Measurements from ENCODE around the gene TCF7L1. TPM values are rescaled to one million over a fixed set of nuclear protein-coding genes. Genes with fewer than 3 reads are reported as not detected.
A peak's percentile ranks its signal among the peaks of the same experiment; 100 is the strongest.
"Not testable (repeated sequence)": the region's sequence is repeated elsewhere in the genome, so short reads cannot be mapped to it uniquely, and the experiment has no call there.

Gene TCF7L1, protein sequence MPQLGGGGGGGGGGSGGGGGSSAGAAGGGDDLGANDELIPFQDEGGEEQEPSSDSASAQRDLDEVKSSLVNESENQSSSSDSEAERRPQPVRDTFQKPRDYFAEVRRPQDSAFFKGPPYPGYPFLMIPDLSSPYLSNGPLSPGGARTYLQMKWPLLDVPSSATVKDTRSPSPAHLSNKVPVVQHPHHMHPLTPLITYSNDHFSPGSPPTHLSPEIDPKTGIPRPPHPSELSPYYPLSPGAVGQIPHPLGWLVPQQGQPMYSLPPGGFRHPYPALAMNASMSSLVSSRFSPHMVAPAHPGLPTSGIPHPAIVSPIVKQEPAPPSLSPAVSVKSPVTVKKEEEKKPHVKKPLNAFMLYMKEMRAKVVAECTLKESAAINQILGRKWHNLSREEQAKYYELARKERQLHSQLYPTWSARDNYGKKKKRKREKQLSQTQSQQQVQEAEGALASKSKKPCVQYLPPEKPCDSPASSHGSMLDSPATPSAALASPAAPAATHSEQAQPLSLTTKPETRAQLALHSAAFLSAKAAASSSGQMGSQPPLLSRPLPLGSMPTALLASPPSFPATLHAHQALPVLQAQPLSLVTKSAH
- 15.5 TPM for total RNA-seq

DNA sequence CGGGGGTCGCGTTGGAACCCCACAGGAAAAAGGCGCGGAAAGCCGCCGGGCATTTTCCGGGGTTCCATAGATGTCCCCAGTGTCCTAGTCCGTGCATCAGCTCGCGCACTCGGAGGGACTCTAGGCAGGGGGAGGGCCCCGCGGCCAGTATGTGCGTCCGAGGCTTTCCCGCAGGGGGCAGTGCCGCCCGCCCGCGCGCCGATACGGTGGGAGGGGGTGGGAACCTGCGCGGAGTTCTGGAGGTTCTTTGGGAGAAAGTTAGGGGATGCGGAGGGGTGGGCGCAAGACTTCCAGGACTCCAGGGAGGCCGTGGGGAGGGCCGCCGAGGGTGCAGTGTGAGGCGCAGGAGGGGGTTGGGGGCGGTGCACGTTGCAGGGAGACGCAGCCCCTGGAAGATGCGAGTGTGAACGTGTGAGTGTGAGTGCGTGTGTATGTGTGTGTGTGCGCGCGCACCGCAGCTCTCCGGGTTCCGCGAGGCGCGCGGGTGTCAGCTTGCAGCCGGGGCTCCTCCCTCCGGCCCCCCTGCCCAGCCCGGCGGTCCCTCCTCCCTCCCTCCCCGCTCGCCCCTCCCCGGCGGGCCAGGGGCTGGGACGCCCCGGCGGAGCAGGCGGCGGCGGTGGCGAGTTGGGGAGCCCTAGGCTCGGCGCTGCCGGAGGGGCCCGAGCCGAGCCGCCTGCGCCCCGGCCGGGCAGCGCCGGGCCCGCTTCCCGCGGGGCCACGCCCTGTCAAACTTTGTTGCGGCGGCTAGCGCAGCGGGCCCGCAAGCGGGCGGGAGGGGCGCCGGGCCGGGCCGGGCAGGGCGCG, at the start of gene TCF7L1:
Gene TCF7L1 (plus strand): TSS at position 559 of the 804 bp plus-strand sequence. CDS start 293 bp downstream, outside the sequence.
- DNase-seq (ENCODE audit: low spot score) = peak; percentile 78

DNA sequence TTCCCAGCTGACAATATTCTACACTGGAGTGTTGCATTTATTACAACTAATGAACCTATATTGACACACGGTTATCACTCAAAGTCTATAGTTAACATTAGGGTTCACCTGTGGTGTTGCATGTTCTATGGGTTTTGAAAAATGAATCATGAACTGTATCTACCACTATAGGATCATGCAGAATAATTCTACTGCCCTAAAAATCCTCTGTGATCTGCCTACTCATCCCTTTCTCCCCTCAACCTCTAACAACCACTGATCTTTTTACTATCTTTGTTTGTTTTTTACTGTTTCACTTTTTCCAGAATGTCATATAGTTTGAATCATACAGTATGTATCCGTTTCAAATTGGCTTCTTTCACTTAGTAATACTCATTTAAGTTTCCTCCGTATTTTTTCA, 47.6 kb upstream of the TCF7L1 start:
- no peak for DNase-seq (ENCODE audit: low spot score)

DNA sequence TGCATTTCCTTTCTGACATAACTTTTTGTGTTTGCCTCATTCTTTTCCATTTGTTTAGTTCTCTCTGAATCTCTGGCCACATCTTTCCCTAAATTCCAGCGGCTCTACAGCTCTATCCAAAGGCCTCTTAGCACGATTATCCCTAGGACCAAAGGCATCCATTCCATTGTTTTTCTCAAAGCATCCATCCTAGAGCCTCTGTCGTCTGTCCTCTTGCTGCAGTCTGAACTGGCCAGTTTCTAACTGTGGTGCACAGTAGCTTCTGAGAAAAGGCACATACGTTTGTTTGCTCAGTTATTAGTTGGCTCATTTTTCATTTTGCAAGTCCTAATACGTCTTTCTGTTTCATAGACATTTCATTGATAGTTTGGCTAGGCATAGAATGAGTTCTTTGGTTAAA, 45.7 kb upstream of the TCF7L1 start:
- DNase-seq (ENCODE audit: low spot score) = no peak

DNA sequence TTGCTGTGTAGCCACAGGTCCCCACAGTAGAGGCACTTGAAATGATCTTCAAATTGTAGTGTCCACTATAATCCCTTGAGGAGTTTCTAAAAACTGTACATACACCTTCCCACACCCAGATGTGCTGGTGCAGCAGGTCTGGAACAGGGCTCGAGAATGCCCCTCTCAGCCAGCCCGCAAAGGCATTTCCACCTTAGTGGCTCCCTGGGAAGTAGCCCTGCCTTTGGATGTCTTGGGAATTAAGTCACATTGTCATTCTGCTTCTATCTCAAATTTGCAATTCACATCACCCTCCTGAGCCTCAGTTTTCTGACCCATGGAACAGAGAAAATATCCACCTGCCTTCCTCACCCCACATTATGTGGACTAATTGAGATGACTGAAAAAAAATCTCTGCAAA, 44.3 kb upstream of the TCF7L1 start:
- DNase-seq (ENCODE audit: low spot score) = no peak

DNA sequence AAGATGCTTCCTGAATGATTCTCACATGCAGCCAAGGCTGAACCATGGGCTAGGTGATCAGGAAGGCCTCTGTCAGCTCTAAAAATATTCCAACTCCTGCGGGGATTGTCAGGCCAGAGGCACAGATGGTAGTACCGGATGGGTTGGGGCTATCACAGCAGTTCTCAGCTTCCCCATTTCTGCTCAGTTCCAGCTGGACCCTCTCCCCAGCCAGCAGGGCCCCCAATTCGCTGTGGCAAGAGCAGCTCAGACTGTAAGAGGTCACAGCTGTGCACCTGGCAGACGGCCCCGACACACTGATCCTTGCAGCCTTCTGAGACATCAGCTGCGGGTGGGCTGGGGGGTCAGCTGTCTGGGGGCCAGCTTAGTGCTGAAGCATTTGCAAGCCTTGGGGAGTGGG, 43.6 kb upstream of the TCF7L1 start:
- no peak for DNase-seq (ENCODE audit: low spot score)

DNA sequence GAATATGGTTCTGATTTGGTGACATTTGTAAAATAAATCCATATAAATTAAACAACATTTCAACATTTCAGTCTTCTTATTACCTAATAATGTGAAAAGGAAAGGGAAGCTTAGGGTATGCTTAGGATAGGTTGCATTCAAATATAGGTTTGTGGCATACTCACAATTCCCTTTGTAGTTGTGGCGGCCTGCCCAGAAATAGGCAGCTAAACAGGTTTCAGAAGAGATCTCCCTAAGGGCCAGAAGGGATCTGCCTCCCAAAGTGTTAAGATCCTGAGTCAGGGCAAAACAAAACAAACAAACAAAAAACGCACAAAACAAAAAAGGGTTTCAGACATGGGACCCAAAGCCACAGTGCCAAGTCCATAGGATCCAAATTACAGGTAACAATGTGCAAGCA, 41.4 kb upstream of the TCF7L1 start:
- DNase-seq (ENCODE audit: low spot score) = no peak

DNA sequence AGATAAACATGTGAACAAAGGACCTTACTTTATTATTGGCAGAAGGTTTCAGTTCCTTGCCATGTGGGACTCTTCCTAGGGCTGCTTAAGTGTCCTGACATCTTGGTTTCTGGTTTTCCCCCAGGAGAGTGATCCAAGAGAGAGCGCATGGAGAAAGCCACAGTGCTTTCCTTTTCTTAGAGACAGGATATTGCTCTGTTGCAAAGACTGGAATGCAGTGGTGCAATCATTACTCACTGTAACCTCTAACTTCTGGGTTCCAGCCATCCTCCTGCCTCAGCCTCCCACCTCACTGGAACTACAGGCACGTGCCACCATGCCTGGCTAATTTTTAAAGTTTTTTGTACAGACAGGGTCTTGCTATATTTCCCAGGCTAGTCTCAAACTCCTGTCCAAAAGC, 38.1 kb upstream of the TCF7L1 start:
- DNase-seq (ENCODE audit: low spot score) = no peak

DNA sequence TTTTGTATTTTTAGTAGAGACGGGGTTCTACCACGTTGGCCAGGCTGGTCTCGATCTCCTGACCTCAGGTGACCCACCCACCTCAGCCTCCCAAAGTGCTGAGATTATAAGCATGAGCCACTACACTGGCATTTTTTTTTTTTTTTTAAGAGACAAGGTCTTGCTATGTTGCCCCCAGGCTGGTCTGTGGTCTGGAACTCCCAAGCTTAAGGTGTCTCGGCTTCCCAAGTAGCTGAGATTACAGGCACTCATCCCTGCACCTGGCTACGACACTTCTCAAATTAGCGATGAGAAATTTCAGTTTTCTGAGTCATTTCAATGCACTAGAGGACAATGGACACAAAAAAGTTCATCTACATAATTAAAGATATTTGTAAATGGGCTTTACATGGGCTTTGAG, 36.6 kb upstream of the TCF7L1 start:
- DNase-seq (ENCODE audit: low spot score) = no peak

DNA sequence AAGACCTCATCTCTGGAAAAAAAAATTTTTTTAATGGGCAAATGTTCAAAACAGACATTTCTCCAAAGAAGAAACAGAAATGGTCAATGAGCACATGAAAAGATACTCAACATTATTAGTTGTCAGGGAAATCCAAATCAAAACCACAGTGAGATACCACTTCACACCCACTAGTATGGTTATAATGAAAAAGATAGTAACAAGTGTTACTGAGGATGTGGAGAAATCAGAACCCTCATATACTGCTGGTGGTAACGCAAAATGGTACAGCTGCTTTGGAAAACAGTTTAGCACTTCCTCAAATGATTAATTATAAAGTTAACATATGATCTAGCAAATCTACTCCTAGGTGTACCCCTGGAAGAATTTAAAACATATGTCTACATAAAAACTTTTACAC, 29.0 kb upstream of the TCF7L1 start:
- DNase-seq (ENCODE audit: low spot score) = no peak

DNA sequence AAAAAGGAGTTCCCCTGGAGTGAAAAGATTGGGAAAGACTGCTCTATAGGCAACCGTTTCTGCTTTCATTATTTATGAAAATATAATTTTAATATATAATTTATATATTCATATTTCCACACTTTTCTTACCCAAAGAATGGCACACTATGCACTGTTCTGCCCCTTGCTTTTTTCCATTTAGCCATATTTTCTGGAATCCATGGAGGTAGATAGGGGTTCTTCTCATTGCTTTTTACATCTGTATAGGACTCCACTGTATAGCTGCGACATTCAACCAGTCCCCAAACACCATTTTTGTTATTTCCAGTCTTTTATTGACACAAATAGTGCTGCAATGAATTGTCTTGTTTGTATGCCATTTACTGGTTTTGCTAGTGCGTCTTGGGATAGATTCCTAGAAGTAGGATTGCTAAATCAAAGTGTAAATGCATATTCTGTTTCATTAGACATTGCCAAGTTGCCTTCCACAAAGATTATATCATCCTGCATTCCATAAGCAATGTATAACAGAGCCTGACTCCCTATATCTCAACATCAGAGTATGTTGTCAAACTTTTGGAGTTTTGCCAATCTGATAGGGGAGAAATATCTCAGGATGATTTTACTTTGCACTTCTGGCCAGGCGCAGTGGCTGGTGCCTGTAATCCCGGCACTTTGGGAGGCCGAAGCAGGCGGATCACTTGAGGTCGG, 26.6 kb upstream of the TCF7L1 start:
- no peak for DNase-seq (ENCODE audit: low spot score)

DNA sequence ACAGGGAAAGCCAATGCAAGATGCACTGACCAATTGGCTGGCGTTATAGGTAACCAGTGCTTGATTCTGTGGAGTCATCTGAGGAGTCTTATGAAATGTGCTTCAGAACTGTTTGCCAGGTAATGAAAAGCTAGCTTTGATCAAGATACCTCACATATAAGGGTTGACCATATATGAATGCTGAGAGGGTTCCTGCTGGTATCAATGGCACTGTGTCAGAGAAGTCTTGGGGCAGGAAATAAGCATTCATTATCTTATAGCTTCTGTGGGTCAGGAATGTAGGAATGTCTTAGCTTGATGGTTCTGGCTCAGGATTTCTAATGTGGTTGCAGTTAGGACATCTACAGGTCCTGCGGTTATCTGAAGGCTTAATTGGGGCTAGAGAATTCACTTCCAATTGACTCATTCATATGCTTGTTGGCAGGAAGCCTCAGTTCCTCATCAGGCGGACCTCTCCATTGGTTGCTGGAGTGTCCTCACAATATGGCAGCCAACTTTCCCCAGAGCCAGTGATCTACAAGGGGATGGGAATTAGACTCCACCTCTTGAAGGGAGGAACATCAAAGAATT, 22.1 kb upstream of the TCF7L1 start:
- DNase-seq (ENCODE audit: low spot score) = no peak

DNA sequence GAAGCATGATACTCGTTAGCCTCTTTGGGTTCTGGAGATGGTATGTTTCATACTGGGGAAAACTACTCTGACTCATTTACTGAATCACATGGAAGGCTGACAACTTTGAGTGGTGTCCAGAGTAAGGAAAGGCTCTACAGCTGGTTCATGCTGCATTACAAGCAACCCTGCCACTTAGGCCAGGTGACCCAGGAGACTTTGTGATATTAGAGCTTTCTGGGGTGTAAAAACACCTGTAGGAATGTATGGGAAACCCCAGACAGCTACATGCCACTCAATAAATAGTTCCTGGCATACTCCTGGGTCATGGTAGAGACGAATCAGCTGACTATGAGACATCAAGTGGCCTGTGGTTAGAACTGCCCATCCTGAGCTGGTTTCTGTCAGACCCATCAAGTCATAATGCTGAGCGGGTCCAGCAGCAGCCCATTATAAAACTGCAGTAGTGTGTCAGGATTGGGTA, 21.3 kb upstream of the TCF7L1 start:
- DNase-seq (ENCODE audit: low spot score) = no peak

DNA sequence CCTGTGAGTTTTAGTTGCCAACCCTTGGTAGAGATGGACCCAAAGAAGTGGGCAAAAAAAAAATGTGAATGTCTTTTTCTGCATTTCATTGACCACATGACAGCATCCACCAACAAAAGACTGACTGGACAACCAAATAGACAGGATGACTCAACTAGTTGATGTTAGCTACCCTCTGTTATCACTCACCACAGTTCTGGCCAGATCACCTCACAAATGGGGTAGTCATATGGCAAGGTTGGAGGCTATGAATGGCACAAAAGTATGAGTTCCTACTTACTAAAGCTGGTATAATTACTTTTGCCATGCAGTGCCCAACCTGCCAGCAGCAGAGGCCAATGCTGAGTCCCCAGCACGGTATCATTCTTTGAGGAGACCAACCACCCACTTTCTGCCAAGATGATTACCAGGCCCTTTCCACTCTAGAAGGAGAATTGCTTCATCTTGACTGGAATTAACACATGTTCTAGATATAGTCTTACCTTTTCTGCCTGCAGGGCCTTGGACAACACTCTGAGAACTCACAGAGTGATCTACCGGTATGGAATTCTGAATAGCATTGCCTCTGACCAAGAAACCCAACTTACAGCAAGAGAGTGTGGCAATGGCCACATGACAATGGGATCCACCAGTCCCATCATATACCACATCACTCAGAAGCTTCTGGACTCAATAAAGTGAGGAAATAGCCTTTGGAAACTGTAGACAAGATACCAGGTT, 20.1 kb upstream of the TCF7L1 start:
- DNase-seq (ENCODE audit: low spot score) = no peak

DNA sequence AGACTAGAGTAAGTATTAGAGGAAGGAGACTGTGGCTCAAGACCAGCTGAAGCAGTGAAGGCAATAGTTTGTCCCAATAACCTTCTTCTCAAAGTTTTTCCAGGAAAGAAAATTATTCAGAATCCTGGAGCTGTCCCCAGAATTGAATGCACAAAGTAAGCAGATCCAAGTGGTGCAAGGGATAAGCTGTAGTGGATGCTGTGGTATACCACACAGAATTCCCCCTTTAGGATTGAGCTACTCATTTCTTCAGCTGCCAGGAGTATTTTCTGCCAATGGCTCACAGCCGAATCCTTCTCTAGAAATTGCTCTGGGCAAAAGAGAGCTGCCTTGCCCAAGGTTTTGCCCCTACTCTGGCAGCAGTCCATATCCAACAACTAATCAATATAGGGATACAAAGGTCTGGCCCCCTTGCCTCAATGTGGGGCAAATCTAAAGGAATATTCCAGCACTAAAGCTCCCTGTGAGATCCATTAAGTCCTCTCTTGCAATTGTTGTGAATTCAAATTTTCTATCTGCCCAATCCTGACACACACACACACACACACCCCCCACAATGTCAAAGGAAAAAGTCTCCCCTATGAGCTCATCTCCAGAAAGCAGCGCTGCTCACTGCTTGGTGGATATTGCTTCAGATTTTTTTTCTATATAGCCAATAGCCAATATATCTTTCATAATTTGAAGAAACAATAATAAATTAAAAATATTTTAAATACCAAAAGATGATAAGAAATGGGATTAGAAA, 18.4 kb upstream of the TCF7L1 start:
- DNase-seq (ENCODE audit: low spot score) = no peak

DNA sequence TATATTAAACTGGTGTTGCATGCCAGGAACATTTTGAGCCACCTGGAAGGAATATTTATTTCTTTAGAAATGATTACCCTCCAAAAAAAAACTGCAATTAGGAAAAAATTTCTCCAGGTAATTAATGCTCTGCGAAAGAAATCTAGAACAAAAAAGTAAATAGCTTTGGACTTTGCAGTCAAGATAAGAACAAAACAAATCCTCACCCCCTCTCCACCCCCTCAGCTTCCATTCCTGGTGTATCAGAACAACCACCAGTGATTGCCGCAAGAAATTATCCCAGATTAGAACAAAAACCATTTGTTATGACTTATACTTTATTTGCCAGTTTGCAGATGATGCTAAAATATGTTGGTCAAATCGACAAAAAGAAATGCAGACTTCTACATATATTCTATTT, 17.0 kb upstream of the TCF7L1 start:
- no peak for DNase-seq (ENCODE audit: low spot score)

DNA sequence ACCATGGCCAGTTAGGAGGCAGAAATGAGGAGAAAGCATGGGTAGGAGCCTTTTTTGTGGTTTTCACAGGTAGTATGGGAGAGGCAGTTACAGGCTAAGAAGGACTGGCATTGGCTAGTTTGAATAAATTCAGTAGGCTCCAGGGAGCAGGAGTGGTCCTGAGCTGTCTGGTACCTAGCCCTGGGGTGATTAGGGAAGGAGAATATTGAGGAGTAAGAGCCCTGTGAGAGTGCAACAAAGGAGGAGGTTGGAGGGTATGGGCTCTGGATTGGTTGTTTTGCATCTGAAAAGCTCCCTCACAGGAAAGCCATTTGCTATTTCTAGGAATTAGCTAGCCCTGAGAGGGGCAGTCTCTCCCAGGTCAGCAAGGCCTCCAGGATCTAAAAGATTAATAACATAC, 13.3 kb upstream of the TCF7L1 start:
- no peak for DNase-seq (ENCODE audit: low spot score)

DNA sequence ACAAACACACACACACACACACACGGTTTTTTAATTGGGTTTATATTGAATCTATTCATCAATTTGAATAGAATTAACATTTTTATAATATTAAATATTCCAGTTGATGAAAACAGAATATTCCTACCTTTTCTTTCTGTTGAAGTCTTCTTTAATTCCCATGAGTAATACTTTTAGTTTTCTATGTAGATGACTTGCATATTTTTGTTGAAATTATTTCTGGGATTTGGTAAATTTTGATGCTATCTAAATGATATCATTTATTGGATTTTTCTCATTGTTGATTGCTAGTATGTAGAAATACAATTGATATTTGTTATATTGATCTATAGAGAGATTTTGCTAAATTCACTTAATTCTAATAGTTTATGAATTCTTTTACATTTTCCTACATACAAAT, 12.8 kb upstream of the TCF7L1 start:
- DNase-seq (ENCODE audit: low spot score) = no peak

DNA sequence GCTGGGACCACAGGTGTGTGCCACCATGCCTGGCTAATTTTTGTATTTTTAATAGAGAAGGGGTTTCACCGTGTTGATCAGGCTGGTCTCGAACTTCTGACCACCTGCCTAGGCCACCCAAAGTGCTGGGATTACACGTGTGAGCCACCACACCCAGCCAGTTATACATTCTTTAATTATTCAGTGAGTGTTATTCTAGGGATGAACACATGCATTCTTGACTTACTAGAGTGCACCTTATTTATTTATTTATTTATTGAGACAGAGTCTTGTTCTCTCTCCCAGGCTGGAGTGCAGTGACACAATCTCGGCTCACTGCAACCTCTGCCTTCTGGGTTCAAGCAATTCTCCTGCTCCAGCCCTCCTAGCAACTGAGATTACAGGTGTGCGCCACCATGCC, 6.7 kb upstream of the TCF7L1 start:
- not testable (repeated sequence) for DNase-seq (ENCODE audit: low spot score)

DNA sequence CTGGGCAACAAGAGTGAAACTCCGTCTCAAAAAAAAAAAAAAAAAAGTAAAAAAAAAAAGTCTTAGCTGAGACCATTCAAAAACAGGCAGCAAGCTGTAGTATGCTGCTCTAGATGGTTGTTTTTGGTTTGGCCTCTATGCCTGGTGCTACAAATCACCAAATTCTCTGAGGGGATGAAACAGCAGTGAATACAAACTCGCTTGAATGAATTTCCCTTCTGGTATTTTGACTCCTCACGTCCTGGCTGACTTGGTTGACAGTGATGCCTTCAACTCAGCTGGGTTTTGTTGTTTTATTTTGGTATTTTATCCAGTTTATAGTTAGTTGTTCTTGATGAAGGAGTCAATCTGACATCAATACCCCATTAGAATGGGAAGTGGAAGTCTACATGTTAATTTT, 3.3 kb upstream of the TCF7L1 start:
- no peak for DNase-seq (ENCODE audit: low spot score)

DNA sequence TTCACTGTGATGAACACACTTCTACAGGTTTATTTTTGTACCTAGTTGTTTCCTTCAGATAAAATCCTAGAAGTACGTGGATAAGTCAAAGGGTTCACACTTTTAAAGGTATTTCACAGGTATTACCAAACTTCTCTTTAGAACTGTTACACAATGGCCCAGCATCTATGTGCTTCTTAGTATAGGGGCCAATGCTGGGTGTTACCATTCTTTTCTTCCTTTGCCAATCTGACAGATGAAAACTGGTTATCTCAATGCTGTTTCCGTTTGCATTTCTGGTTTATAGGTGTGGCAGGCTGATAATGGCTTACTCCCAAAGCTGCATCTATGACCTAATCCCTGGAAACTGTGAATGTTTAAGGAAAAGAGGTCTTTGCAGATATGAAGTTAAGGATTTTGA, 2.8 kb upstream of the TCF7L1 start:
- DNase-seq (ENCODE audit: low spot score) = no peak

Data from ureter (tissue), 1 donor.